T-cell (primary cell): ENCODE results near the gene FLT4. TPM values are rescaled to one million over a fixed set of nuclear protein-coding genes. Genes with fewer than 3 reads are reported as not detected.
"Not testable (repeated sequence)": the region's sequence is repeated elsewhere in the genome, so short reads cannot be mapped to it uniquely, and the experiment has no call there.

Experiments
- ATAC-seq, 4 experiments: fragments of 200-7000 bp in 3 of 4; fragments of 150-1000 bp in 1 of 4; cut with Tn5 transposase; replicated peaks in 1 of 4; 1 replicate in 3 of 4; 2 replicates in 1 of 4; pipeline ENCODE4 v1.10.0; 2021; ENCODE audit warnings: moderate library complexity in 3 of 4, mild to moderate bottlenecking in 2 of 4, moderate number of reproducible peaks in 1 of 4
- CTCF ChIA-PET, 2 donors: fragments of 300-600 bp; sonication (Branson Sonifier 250); formaldehyde crosslinking; loops; one replicate each; lab custom pipeline; 2022; ENCODE audit warnings: antibody characterized with exemption in 2 of 2; lab: Charles Lee
- POLR2A ChIA-PET, 2 donors: fragments of 300-600 bp; sonication (Branson Sonifier 250); formaldehyde crosslinking; loops; one replicate each; lab custom pipeline; 2022; ENCODE audit warnings: antibody characterized with exemption in 2 of 2; lab: Charles Lee
- DNase-seq, 35 experiments: peaks; one replicate each; pipeline versions ENCODE4 v3.0.0 to v3.0.0-alpha.2; 2013 to 2023
- H3K27ac ChIP-seq: one replicate; pipeline ENCODE4 v1.5.1; 2013; ENCODE audit warnings: low read length
- H3K27me3 ChIP-seq, 2 experiments: replicated peaks in 1 of 2; 1 replicate in 1 of 2; 2 replicates in 1 of 2; pipeline versions ENCODE4 v1.6.1 to v1.7.0; 2013; ENCODE audit warnings: low read length in 1 of 2, mixed read lengths in 1 of 2; ENCODE audit not compliant: control insufficient read depth in 2 of 2, insufficient read depth in 2 of 2; ENCODE audit errors: extremely low read depth in 1 of 2
- H3K36me3 ChIP-seq, 2 donors: 1 replicate in 1 of 2; 2 replicates in 1 of 2; pipeline versions ENCODE4 v1.6.1 to v1.7.0; 2013; ENCODE audit warnings: low read length in 1 of 2; ENCODE audit not compliant: control insufficient read depth in 2 of 2, insufficient read depth in 1 of 2; ENCODE audit errors: extremely low read depth in 1 of 2
- H3K4me1 ChIP-seq, 2 experiments: 1 replicate in 1 of 2; 2 replicates in 1 of 2; pipeline versions ENCODE4 v1.6.1 to v1.7.0; 2013; ENCODE audit warnings: low read length in 2 of 2, mixed read lengths in 1 of 2; ENCODE audit not compliant: insufficient read depth in 2 of 2, control insufficient read depth in 1 of 2; ENCODE audit errors: extremely low read depth in 1 of 2
- H3K4me3 ChIP-seq, 2 donors: 1 replicate in 1 of 2; 2 replicates in 1 of 2; pipeline versions ENCODE4 v1.5.1 to v1.7.0; 2013; ENCODE audit warnings: mild to moderate bottlenecking in 2 of 2, low read length in 1 of 2, moderate library complexity in 1 of 2; ENCODE audit not compliant: control insufficient read depth in 1 of 2; ENCODE audit errors: extremely low read depth in 1 of 2
- H3K9me3 ChIP-seq: 2 replicates; pipeline ENCODE4 v1.7.0; 2013
- H3K27ac Mint-ChIP-seq, 2 donors: one replicate each; pipeline ENCODE4 v1.8.0; 2020 to 2021; ENCODE audit warnings: mild to moderate bottlenecking in 2 of 2, mixed read lengths in 2 of 2
- H3K27me3 Mint-ChIP-seq, 2 donors: one replicate each; pipeline ENCODE4 v1.8.0; 2021 to 2022; ENCODE audit warnings: mixed read lengths in 2 of 2
- H3K36me3 Mint-ChIP-seq: one replicate; pipeline ENCODE4 v1.8.0; 2021; ENCODE audit warnings: mixed read lengths
- H3K4me1 Mint-ChIP-seq, 3 donors: one replicate each; pipeline ENCODE4 v1.8.0; 2020 to 2022; ENCODE audit warnings: mixed read lengths in 3 of 3, mild to moderate bottlenecking in 1 of 3
- H3K4me3 Mint-ChIP-seq, 3 donors: one replicate each; pipeline ENCODE4 v1.8.0; 2020 to 2022; ENCODE audit warnings: mild to moderate bottlenecking in 3 of 3, mixed read lengths in 3 of 3, moderate library complexity in 3 of 3
- H3K9me3 Mint-ChIP-seq, 3 donors: one replicate each; pipeline ENCODE4 v1.8.0; 2020 to 2022; ENCODE audit warnings: mixed read lengths in 3 of 3
- WGBS: methylation state at CpG from one replicate; pipeline ENCODE4 v1.1.5; 2013; ENCODE audit warnings: missing lambda C conversion rate; ENCODE audit not compliant: insufficient coverage; 5-methylcytosine and 5-hydroxymethylcytosine counted together
- total RNA-seq, 35 experiments: library from RNA in 6 of 35; stranded (reverse) in 6 of 35; fragments of 120-200 nt in 1 of 35; gene quantifications; one replicate each; pipeline versions ENCODE4 v1.2.1 to v1.2.4 and lab custom pipeline; 2013 to 2026

FLT4 gene
- total RNA-seq, 5 donors from 2014 or later (not counting 1 experiment from before 2014, with no cell fraction given), result 5.0 to 11.6 (median 8.6) TPM

DNA sequence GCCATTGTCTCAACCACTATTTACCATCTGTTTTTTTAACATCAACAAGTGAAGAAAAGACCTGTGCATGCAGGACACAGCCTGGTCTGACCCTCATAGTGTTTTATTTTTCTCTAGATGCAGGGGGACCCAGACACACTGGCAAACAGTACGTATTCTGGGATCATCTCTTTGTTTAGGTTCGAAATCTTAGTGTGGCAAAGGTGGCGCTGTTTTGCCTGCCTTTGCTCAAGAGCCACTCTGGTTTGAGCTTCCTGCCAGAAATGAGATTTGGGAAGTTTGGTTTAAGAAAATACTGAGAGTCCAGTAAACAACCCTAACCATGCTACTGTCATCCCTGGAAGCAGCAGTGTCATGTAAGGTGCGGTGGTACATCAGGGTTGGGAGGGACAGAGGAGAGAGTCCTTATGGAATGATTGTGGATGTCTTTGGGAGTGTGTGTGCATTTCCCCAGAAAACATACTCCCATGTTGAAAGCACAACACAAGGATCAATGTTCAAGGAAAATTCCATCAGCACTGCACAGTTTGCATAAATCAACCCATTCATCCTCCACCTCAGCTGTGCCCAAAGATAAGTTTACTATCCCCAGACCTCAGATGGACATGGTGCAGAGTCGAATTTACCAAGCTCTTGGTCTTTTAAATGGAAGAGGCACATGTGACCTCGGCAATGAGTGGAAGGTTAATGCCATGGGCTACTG lies 34.0 kb upstream of the FLT4 start:
- WGBS, result 85% methylated on average over 4 of the region's 6 CpGs
- H3K4me3 ChIP-seq, result no peak overlapping the region

DNA sequence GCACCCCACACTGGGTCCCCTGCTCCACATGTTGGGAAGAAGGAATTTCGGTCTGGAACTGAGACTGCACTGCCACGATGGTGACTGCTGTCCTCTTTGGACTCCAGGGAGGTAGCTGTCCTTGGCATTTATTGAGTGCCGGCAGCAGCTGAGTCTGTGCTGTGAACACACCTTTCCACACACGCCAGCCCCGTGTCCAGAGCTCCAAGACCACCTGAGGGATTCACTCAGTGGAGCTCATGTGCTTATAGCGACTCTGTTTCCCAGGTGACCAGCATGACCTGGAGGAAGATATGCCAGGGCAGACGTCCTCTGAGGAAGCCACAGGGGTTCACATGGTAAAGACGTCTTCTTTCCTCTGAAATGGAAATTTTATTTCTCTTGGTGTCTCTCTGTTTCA lies 33.2 kb upstream of the FLT4 start:
- no peaks in the 10 kb centered on the region for H3K9me3 Mint-ChIP-seq
- no peak overlapping the region for H3K27ac ChIP-seq

More for the DNA sequence above, 34.0 kb upstream of the FLT4 start:
- Mint-ChIP-seq H3K4me1 (peaks cover 40 to 45% (median 44%) of the 10 kb centered on the region in 3 donors), H3K27me3 (peaks cover 0 to 10% of the 10 kb centered on the region in 2 donors), H3K27ac (peak overlapping the region; percentile 78 to 91), H3K4me3 (peak overlapping the region in 1 of 3 donors; percentile 50), H3K36me3 (no peaks in the 10 kb centered on the region), H3K9me3 (no peaks in the 10 kb centered on the region)
- no peak for ATAC-seq
- no peaks in the 10 kb centered on the region for H3K9me3 ChIP-seq
- ChIA-PET CTCF (no interaction called here), POLR2A (no interaction called here)
- no peak overlapping the region for H3K27ac ChIP-seq
- peak in 1 of 35 experiments; percentile 29 for DNase-seq
- H3K27me3 ChIP-seq, result peaks cover 0 to 11% of the 10 kb centered on the region in 2 experiments
- H3K36me3 ChIP-seq, result no peaks in the 10 kb centered on the region
- H3K4me1 ChIP-seq, result peaks cover 34 to 44% of the 10 kb centered on the region in 2 experiments

GRCh38 chr5:180682008-180682407 lies 32.6 kb upstream of the FLT4 start:
- H3K9me3 Mint-ChIP-seq, H3K27ac Mint-ChIP-seq, H3K36me3 ChIP-seq, H3K36me3 Mint-ChIP-seq, H3K9me3 ChIP-seq, H3K4me3 Mint-ChIP-seq, ATAC-seq, DNase-seq, POLR2A ChIA-PET, H3K4me3 ChIP-seq, H3K27ac ChIP-seq, CTCF ChIA-PET: not testable (repeated sequence)
- Mint-ChIP-seq H3K27me3 (peaks cover 0 to 14% of the 10 kb centered on the region in 2 donors), H3K4me1 (peaks cover 38 to 44% (median 42%) of the 10 kb centered on the region in 3 donors)
- Histone ChIP-seq H3K27me3 (peaks cover 0 to 11% of the 10 kb centered on the region in 2 experiments), H3K4me1 (peaks cover 27 to 36% of the 10 kb centered on the region in 2 experiments)
- WGBS, result 88% methylated on average over 8 of the region's 12 CpGs

More for the DNA sequence above, 33.2 kb upstream of the FLT4 start:
- ChIA-PET CTCF (no interaction called here), POLR2A (no interaction called here)
- 80% methylated on average over 8 of the region's 8 CpGs for WGBS
- no peak overlapping the region for H3K4me3 Mint-ChIP-seq
- peaks cover 32 to 37% of the 10 kb centered on the region in 2 experiments for H3K4me1 ChIP-seq
- peaks cover 0 to 12% of the 10 kb centered on the region in 2 donors for H3K27me3 Mint-ChIP-seq
- H3K4me1 Mint-ChIP-seq, result peaks cover 38 to 44% (median 42%) of the 10 kb centered on the region in 3 donors
- H3K9me3 ChIP-seq, result no peaks in the 10 kb centered on the region
- H3K36me3 Mint-ChIP-seq, result no peaks in the 10 kb centered on the region
- ATAC-seq (no peak), DNase-seq (no peak)
- no peaks in the 10 kb centered on the region for H3K36me3 ChIP-seq
- H3K4me3 ChIP-seq, result no peak overlapping the region
- peaks cover 0 to 11% of the 10 kb centered on the region in 2 experiments for H3K27me3 ChIP-seq
- H3K27ac Mint-ChIP-seq, result peak overlapping the region; percentile 78 to 91

GRCh38 chr5:180678319-180678718 lies 28.9 kb upstream of the FLT4 start:
- H3K4me3 Mint-ChIP-seq, POLR2A ChIA-PET, H3K4me3 ChIP-seq, ATAC-seq, H3K27ac ChIP-seq, H3K9me3 ChIP-seq, H3K27ac Mint-ChIP-seq, CTCF ChIA-PET, H3K36me3 Mint-ChIP-seq, H3K9me3 Mint-ChIP-seq, DNase-seq, H3K36me3 ChIP-seq: not testable (repeated sequence)
- Histone ChIP-seq H3K27me3 (peaks cover 2 to 15% of the 10 kb centered on the region in 2 experiments), H3K4me1 (peaks cover 11 to 15% of the 10 kb centered on the region in 2 experiments)
- 100% methylated on average over 2 of the region's 10 CpGs for WGBS
- peaks cover 6 to 16% of the 10 kb centered on the region in 2 donors for H3K27me3 Mint-ChIP-seq
- H3K4me1 Mint-ChIP-seq, result peaks cover 8 to 10% (median 9%) of the 10 kb centered on the region in 3 donors

DNA sequence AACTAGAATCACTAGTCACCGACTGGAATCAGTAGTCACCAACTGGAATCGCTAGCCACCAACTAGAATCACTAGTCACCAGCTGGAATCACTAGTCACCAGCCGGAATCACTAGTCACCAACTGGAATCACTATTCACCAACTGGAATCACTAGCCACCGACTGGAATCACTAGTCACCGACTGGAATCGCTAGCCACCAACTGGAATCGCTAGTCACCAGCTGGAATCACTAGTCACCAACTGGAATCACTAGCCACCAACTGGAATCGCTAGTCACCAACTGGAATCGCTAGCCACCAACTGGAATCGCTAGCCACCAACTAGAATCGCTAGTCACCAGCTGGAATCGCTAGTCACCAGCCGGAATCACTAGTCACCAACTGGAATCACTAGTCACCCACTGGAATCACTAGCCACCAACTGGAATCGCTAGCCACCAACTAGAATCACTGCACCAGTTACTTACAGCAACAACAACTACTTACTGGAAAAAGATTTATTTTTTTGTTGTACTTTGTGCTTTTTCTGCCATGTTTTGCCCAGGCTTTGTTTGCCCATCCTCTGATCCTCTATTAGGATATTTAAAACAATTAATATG lies 25.7 kb upstream of the FLT4 start:
- peaks cover 4 to 18% of the 10 kb centered on the region in 2 experiments for H3K27me3 ChIP-seq
- 67% methylated on average over 12 of the region's 14 CpGs for WGBS
- CTCF ChIA-PET, result no interaction called here
- no peak for DNase-seq
- H3K27ac ChIP-seq, result no peak overlapping the region
- Mint-ChIP-seq H3K27ac (no peak overlapping the region), H3K4me3 (peak overlapping the region in 1 of 3 donors; percentile 72), H3K36me3 (no peaks in the 10 kb centered on the region), H3K4me1 (peaks cover 5 to 13% (median 12%) of the 10 kb centered on the region in 3 donors), H3K9me3 (no peaks in the 10 kb centered on the region), H3K27me3 (peaks cover 8 to 20% of the 10 kb centered on the region in 2 donors)
- H3K9me3 ChIP-seq, result no peaks in the 10 kb centered on the region
- ATAC-seq, result no peak
- H3K4me3 ChIP-seq, result no peak overlapping the region
- peaks cover 4 to 14% of the 10 kb centered on the region in 2 experiments for H3K4me1 ChIP-seq
- POLR2A ChIA-PET, result no interaction called here
- no peaks in the 10 kb centered on the region for H3K36me3 ChIP-seq

- peak overlapping the region; percentile 32 to 72 for H3K4me3 ChIP-seq
- Mint-ChIP-seq H3K4me1 (peaks cover 11 to 22% (median 19%) of the 10 kb centered on the region in 3 donors), H3K27me3 (peaks cover 8 to 20% of the 10 kb centered on the region in 2 donors), H3K4me3 (peak overlapping the region in 2 of 3 donors; percentile 25 to 72)
- CTCF ChIA-PET, result interaction anchor here in 1 of 2 donors (1.5 kb wide), 1 partner anchor 45 kb away, joined by 7 read pairs; no protein-coding TSS in a partner anchor
- DNase-seq (peak in 1 of 35 experiments; percentile 30), ATAC-seq (peak in 3 of 4 experiments; percentile 34 to 55 (median 53))
- H3K27ac Mint-ChIP-seq, H3K36me3 Mint-ChIP-seq, H3K27ac ChIP-seq, H3K36me3 ChIP-seq, POLR2A ChIA-PET, H3K9me3 Mint-ChIP-seq, H3K9me3 ChIP-seq: not testable (repeated sequence)
- H3K27me3 ChIP-seq, result peaks cover 4 to 17% of the 10 kb centered on the region in 2 experiments
- 9% methylated on average over 20 of the region's 23 CpGs for WGBS
- peaks cover 4 to 14% of the 10 kb centered on the region in 2 experiments for H3K4me1 ChIP-seq
Measured at GRCh38 chr5:180674090-180674475, 24.7 kb upstream of the FLT4 start.
